ENCODE results near the gene SLC17A7.

DNA sequence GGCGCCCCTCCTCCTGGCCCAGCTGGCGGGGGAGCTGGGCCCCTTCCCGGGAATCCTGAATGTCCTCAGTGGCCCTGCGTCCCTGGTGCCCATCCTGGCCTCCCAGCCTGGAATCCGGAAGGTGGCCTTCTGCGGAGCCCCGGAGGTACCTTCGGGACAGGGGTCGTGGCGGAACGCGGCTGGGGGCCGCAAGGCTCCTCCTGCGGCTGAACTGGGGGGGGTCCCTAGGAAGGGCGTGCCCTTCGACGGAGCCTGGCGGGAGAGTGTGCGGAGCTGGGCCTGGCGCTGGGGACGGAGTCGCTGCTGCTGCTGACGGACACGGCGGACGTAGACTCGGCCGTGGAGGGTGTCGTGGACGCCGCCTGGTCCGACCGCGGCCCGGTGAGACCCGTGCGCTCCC is 20.3 kb upstream of the SLC17A7 start:
- TF ChIP-seq POLR2AphosphoS5 (IDR thresholded peaks at IDR 0.05; ENCODE audit: low read depth, low read length) (no peak), POLR2A (IDR thresholded peaks at IDR 0.05; ENCODE audit: low read depth, low read length) (no peak)

All from GM12892 (cell line).